ENCODE data around the gene CDK16. TPM values are rescaled to one million over a fixed set of nuclear protein-coding genes. Genes with fewer than 3 reads are reported as not detected.
A peak's percentile ranks its signal among the peaks of the same experiment; 100 is the strongest.

Gene CDK16
- total and polyA plus RNA-seq, 7 donors, result 104 to 192 (median 150) TPM

- H3K27me3 ChIP-seq (ENCODE audit: insufficient read depth in 3 of 3, low read length in 2 of 3), result peaks cover 0 to 26% (median 0%) of the 10 kb centered on the region in 3 donors
- H3K4me1 ChIP-seq, result no peaks in the 10 kb centered on the region
- WGBS, 3 donors, result 80 to 91% (median 86%) methylated on average over 8 to 9 of the region's 9 CpGs
- peaks cover 3 to 75% of the 10 kb centered on the region in 2 donors for H3K36me3 ChIP-seq (ENCODE audit: insufficient read depth in 1 of 2, low read depth in 1 of 2)
- no peak overlapping the region for H3K4me3 ChIP-seq
- no peak overlapping the region for H3K27ac ChIP-seq
- H3K9me3 ChIP-seq, result no peaks in the 10 kb centered on the region
- DNase-seq (no peak), ATAC-seq (no peak)
- TF ChIP-seq, protein P1, sequence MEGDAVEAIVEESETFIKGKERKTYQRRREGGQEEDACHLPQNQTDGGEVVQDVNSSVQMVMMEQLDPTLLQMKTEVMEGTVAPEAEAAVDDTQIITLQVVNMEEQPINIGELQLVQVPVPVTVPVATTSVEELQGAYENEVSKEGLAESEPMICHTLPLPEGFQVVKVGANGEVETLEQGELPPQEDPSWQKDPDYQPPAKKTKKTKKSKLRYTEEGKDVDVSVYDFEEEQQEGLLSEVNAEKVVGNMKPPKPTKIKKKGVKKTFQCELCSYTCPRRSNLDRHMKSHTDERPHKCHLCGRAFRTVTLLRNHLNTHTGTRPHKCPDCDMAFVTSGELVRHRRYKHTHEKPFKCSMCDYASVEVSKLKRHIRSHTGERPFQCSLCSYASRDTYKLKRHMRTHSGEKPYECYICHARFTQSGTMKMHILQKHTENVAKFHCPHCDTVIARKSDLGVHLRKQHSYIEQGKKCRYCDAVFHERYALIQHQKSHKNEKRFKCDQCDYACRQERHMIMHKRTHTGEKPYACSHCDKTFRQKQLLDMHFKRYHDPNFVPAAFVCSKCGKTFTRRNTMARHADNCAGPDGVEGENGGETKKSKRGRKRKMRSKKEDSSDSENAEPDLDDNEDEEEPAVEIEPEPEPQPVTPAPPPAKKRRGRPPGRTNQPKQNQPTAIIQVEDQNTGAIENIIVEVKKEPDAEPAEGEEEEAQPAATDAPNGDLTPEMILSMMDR (IDR thresholded peaks at IDR 0.05), result no peak
- intact Hi-C loops (cut with DNase I), result no loop called here
Measured at GRCh38 chrX:47182106-47182700, 36.3 kb upstream of the CDK16 start.

- DNase-seq (no peak), ATAC-seq (peak in 1 of 4 donors; percentile 20)
- intact Hi-C loops (cut with DNase I), result no loop called here
- H3K36me3 ChIP-seq (ENCODE audit: insufficient read depth in 1 of 2, low read depth in 1 of 2), result peaks cover 3 to 53% of the 10 kb centered on the region in 2 donors
- TF ChIP-seq, protein P1 (IDR thresholded peaks at IDR 0.05), result no peak
- H3K4me1 ChIP-seq, result no peaks in the 10 kb centered on the region
- no peaks in the 10 kb centered on the region for H3K9me3 ChIP-seq
- peaks cover 0 to 7% (median 0%) of the 10 kb centered on the region in 3 donors for H3K27me3 ChIP-seq (ENCODE audit: insufficient read depth in 3 of 3, low read length in 2 of 3)
- 81 to 87% (median 84%) methylated on average over 3 to 4 of the region's 4 CpGs for WGBS, 3 donors
- no peak overlapping the region for H3K4me3 ChIP-seq
- H3K27ac ChIP-seq, result no peak overlapping the region
Measured at GRCh38 chrX:47184486-47184885, 34.0 kb upstream of the CDK16 start.

DNA sequence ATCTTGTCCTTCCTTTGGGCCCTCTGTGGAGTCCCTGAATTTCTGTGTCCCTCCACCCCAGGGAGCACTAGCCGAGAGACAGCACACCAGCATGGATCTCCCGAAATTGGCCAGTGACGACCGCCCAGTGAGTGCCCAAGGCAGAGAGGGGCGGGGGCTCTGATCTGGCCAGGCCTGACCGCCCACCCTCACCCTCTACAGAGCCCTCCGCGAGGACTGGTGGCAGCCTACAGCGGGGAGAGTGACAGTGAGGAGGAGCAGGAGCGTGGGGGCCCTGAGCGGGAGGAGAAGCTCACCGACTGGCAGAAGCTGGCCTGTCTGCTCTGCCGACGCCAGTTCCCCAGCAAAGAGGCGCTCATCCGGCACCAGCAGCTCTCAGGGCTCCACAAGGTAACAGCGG, 33.2 kb upstream of the CDK16 start:
- Histone ChIP-seq H3K27ac (no peak overlapping the region), H3K9me3 (no peaks in the 10 kb centered on the region), H3K36me3 (ENCODE audit: insufficient read depth in 1 of 2, low read depth in 1 of 2) (peaks cover 3 to 47% of the 10 kb centered on the region in 2 donors), H3K27me3 (ENCODE audit: insufficient read depth in 3 of 3, low read length in 2 of 3) (peaks cover 0 to 7% (median 0%) of the 10 kb centered on the region in 3 donors), H3K4me3 (no peak overlapping the region), H3K4me1 (peaks cover under 1% of the 10 kb centered on the region)
- no peak for DNase-seq
- WGBS, 3 donors, result 72 to 96% (median 90%) methylated on average over 7 to 17 of the region's 17 CpGs
- TF ChIP-seq, protein P1 (IDR thresholded peaks at IDR 0.05), result no peak
- ATAC-seq, result no peak
- intact Hi-C loops (cut with DNase I), result no loop called here

- H3K4me1 ChIP-seq, result peaks cover 3% of the 10 kb centered on the region
- peaks cover 0 to 7% (median 0%) of the 10 kb centered on the region in 3 donors for H3K27me3 ChIP-seq (ENCODE audit: insufficient read depth in 3 of 3, low read length in 2 of 3)
- WGBS, 3 donors, result 82 to 90% (median 84%) methylated on average over 19 to 27 of the region's 27 CpGs
- ATAC-seq, result no peak
- intact Hi-C loops (cut with DNase I), result no loop called here
- H3K4me3 ChIP-seq, result no peak overlapping the region
- H3K9me3 ChIP-seq, result no peaks in the 10 kb centered on the region
- H3K27ac ChIP-seq, result no peak overlapping the region
- no peak for DNase-seq
- TF ChIP-seq, protein P1 (IDR thresholded peaks at IDR 0.05), result no peak
- H3K36me3 ChIP-seq (ENCODE audit: insufficient read depth in 1 of 2, low read depth in 1 of 2), result peaks cover 3 to 38% of the 10 kb centered on the region in 2 donors
Measured at GRCh38 chrX:47186096-47186740, 32.3 kb upstream of the CDK16 start.
